HG02588 (cell line): ENCODE measurements around the gene DCDC2.
"Not testable (repeated sequence)": the region's sequence is repeated elsewhere in the genome, so short reads cannot be mapped to it uniquely, and the experiment has no call there.

ENCODE experiments used
- ATAC-seq: cut with Tn5 transposase; IDR thresholded peaks from one replicate; pipeline ENCODE4 v1.9.1; 2021; ENCODE audit warnings: mild to moderate bottlenecking, moderate library complexity; ENCODE audit not compliant: unreplicated experiment

Gene DCDC2

DNA sequence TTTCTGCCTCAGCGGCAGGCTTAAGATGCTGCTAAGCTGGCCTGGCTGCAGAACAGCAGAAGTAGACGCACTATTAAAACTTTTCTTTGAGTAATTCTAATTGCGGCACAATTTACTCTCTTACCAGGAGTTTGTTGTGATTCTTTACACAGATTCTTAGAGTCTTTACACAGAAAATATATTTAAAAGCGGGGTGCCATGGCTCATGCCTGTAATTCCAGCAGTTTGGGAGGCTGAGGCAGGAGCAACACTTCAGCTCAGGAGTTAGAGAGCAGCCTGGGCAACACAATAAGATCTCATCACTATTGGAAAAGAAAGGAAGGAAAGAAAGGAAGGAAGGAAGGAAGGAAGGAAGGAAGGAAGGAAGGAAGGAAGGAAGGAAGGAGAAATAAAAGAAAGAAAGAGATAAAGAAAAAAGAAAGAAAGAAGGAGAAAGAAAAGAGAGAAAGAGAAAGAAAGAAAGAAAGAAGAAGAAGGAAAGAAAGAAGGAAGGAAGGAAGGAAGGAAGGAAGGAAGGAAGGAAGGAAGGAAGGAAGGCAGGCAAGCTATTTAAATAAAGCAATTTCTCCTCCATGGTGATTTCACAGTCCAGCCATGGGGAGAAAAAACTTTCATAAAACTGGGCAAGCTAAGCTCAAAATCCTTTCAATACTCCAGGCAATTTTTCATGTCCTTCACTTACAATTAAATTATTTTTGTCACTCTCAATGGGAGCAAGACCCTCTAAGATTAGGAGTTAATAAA, 23.8 kb upstream of the DCDC2 start:
- ATAC-seq: no peak

DNA sequence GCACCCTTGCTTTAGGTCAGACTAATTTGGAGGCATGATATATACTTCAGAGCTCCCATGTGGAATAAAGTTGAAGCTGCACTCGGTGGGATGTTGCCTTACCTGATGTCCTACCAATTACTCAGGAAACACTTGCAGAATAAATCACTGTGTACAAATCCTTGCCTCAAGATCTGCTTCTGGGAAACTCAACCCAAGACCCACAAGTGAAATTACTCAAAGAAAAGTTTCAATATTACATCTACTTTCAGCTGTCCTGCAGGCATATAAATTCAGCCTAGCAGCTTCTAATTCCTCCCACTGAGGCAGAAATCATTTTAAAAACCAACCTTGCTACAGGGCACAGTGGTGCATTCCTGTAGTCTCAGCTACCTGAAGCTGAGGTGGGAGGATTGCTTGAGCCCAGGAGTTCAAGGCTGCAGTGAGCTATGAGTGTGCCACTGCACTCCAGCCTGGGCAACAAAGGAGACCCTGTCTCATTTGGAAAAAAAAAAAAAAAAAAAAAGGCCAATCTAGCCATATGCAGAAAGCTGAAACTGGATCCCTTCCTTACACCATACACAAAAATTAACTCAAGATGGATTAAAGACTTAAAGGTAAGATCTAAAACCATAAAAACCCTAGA, 20.7 kb upstream of the DCDC2 start:
- ATAC-seq: no peak

DNA sequence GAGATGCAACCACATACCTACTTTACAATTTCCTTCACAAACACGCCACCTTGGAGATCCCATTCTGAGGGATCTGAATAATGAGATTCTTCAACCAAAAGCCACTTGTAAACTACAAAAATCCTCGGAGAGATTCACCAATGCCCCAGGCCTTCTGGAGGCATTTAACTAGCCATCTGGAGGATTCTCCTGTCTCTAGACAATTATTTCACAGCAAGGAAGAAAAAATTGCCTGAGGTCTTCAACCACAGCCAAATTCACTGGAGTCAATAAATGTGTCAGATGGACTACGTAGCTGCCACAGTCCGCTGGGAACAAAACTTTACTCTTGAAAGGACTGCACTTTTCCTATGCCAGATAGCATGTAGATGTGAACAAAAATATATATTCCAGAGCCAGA, 19.0 kb upstream of the DCDC2 start:
- no peak for ATAC-seq

- ATAC-seq: no peak
Measured at GRCh38 chr6:24374612-24375011, 16.8 kb upstream of the DCDC2 start.

DNA sequence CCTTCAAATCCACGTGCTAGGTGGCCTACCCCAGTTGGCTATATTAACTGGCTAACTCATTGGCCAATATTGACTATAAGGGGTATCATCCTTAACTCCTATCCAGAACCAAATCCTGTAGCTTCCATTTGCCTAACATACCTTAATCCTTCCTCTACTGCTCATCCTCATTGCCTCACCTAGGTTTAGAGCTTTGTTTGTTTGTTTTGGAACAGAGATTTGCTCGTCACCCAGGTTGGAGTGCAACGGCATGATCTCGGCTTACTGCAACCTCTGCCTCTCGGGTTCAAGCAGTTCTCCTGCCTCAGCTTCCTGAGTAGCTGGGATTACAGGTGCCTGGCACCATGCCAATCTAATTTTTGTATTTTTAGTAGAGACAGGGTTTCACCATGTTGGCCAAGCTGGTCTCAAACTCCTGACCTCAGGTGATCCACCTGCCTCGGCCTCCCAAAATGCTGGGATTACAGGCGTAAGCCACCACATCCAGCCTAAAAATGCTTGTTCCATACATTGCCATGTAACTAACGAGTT, 7.3 kb upstream of the DCDC2 start:
- ATAC-seq: not testable (repeated sequence)

DNA sequence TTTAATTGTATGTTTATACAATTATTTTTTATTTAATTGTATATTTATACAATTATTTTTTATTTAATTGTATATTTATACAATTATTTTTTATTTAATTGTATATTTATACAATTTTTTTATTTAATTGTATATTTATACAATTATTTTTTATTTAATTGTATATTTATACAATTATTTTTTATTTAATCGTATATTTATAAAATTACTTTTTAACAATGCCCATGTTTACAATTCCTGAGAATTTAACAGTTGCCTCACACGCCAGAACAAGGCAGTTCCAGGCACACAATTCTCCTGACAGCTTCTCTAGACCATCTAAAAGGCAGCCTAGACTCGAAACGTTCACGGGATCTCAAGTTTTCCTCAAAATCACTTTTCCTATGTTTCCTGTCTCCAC, 4.5 kb upstream of the DCDC2 start:
- ATAC-seq: not testable (repeated sequence)

DNA sequence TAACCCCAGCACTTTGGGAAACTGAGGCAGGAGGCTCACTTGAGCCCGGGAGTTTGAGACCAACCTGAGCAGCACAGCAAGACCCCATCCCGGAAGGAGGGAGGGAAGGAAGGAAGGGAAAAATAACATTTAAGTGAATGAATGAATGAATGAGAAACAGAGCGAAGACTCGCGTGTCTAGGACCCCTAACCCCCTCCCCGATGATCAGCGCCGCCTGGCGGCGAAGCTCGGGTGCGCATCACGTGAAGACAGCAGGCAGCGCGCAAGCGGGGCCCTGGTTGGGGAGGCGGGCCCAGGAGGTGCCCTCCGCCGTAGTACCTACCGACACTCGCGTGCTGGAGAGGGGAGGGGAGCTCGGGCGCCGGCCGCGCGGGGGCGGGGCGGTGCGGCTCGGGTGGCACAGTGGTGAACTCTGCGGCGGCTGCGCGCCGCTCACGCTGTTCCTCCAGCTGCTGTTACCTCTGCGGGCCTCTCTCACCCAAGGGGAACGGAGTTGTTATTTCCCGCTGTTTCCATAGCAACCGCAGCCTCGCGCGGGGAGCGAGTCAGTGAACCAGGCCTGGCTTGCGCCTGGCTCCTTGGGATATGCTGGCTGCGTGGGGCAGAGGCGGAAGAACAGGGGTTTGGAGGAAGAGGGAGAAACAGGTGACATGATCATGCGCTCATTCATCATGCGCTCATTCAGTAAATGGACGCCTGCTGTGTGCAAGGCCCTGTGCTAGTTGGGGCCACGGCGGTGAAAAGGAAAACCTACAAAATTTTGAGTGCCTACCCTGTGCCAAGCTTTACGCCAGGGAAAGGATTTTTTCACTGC, 2.0 kb upstream of the DCDC2 start:
- ATAC-seq: peak; percentile 86

GRCh38 chr6:24358219-24358821, 461 bp upstream of the DCDC2 start:
- no peak for ATAC-seq

DNA sequence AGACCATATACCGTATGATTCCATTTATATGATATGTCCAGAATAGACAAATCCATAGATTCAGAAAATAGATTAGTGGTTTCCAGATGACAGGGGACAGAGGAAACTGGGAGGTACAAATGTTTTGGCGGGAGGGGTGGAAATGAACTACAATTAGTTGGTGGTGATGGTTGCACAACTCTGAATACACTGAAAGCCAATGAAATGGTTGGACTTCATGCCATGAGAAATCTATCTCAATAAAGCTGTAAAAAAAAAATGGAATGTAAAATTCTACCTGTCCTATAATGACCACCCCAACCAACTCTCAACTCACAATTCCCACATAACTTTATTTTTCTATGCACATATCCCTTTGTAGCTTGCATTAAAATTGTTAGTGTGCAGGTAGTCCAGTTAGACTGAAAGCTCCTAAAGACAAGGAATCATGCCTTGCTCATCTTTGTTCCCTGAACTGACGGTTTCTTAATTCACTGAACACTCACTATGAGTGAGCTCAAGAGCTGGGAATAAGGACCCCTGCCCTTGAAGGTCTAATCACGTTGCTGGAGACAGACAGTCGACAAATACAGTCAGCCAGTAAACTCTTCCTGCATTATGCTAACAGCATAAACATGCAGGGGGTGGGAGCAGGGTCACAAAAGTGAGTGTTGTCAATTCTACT, 1.4 kb downstream of the DCDC2 start:
- ATAC-seq: no peak

- no peak for ATAC-seq
Measured at GRCh38 chr6:24355393-24355792, 2.5 kb downstream of the DCDC2 start.

DNA sequence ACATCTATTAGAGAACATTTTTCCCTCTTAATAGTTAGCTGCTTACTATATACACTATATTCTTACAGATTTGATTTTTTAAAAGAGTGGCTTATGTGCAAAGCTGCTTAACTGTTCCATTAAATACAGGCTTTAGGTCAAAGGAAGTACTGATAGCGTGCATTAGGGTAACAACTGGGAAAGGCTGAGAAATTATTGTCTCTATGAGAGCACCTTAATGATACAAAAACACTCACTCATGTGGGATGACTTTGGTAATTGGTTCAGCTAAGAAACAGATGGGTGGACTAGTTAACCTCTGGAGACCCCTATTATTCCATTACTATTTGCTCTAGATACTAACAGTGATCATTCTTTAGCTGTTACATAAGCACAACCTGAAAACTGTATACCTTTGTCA, 4.0 kb downstream of the DCDC2 start:
- no peak for ATAC-seq

DNA sequence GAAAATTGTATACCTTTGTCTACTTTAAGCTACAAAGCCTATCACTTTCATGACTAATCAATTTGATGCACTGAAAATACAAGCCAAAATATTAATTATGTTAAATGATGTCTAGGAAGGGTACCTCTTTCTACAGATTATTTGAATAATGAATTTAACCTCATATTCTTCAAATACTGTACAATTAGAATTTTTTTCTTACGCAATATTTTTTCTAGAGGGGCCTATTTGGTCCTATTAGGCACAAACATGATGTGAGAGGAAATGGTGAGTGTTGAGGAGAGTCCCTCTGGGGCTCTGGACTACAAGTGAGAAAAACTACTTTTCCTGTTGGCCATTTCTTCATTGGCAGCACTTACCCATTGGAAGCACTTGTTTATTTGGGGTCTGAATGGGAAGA, 5.4 kb downstream of the DCDC2 start:
- no peak for ATAC-seq

GRCh38 chr6:24344976-24345375, 12.9 kb downstream of the DCDC2 start:
- ATAC-seq: no peak

- no peak for ATAC-seq
Measured at GRCh38 chr6:24340998-24341938, 16.6 kb downstream of the DCDC2 start.

- ATAC-seq: no peak
Measured at GRCh38 chr6:24339932-24340331, 17.9 kb downstream of the DCDC2 start.

DNA sequence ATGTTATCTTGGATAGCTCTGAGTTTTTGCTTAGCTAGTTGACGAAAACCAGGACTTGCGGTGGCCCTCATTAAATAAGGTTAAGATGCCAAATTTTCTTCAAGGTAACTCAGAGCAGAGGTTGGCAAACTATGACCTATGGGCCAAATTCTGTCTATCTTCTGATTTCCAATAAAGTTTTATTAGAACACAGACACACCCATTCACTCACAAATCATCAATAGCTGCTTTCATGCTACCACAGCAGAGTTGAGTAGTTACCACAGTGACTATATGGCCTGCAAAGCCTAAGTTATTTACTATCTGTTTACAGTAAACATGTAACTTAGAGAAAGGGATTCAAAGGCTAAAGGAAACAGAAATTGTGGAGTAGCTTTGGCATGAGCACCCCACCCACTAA, 23.6 kb downstream of the DCDC2 start:
- ATAC-seq: no peak

GRCh38 chr6:24332317-24332716, 25.5 kb downstream of the DCDC2 start:
- ATAC-seq: no peak

DNA sequence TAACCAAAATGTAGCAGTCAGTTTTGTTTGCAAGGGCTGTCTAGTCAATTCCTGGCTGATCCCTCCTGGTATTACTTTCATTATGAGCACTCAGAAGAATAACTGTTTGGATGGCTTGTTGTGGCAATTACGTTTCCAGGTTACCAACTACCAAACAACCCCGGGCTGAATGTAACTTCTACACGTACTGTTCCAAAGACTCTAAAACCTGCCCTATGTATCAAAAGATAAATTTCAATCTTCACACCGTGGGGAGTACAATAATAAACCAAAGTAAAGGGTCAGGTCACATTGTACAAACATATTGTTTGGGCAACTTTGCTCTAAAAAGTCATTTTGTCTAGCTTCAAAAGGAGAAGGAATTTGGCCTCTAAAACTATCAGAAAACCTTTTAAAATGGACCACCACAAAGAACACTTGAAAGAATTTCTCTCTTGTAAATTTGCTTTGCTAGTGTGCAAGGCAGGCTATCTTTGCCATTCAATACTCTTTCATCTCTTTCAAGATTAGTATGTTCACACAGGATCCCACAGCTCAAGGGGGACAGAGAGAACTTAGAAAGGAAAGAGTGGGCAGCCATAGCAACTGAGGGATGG, 27.6 kb downstream of the DCDC2 start:
- no peak for ATAC-seq

- no peak for ATAC-seq
Measured at GRCh38 chr6:24329451-24329850, 28.4 kb downstream of the DCDC2 start.
